Hematopoietic multipotent progenitor cell treated with erythropoietin and hydrocortisone succinate and interleukin-3 and kit ligand, for 17 days (in vitro differentiated cells): ENCODE measurements around the gene FAM174C.
"Not testable (repeated sequence)": the region's sequence is repeated elsewhere in the genome, so short reads cannot be mapped to it uniquely, and the experiment has no call there.

Source experiments
- DNase-seq: peaks from one replicate; pipeline ENCODE4 v3.0.0-alpha.2; 2015; ENCODE audit warnings: low spot score

Gene FAM174C

GRCh38 chr19:1300744-1301490 is 25.6 kb downstream of the FAM174C start:
- DNase-seq, result no peak

GRCh38 chr19:1302533-1303239 is 27.4 kb downstream of the FAM174C start:
- DNase-seq, result no peak

DNA sequence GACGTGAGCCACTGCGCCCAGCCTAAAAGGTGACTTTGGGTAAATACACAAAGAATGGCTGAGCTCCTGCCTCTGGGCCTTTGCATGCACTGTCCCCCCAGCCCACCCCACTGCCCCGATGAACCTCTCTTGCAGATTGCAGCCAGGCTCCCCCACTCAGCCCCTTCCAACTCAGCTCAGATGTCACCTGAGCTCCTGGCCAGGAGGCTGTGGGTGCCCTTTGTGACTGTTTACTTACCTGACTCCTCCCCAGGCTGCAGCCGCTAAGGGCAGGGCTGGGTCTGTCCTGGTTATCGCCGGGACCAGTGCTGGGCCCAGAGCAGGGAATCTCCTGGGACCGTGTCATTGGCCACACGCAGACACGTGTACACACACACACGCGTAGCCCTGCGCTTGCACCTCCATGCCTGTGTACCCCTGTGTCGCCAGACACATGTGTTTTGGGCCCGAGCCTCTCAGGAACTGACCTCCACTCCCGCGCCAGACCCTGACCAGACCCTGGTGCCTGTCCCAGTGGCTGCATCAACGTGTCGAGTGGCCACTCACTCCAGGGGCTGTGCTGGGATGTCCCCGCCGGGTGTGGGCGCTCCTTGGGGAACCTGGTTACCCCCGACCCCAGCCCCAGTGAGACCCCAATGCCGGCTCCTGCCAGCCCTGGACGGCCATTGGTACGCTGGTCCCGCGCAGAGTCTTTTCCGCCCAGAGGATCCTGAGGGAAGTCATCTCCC is 29.0 kb downstream of the FAM174C start:
- no peak for DNase-seq

- DNase-seq, result not testable (repeated sequence)
These were observed 30.0 kb downstream of the FAM174C start for GRCh38 chr19:1305354-1305753.

GRCh38 chr19:1307320-1307719 is 32.0 kb downstream of the FAM174C start:
- DNase-seq, result no peak

GRCh38 chr19:1307755-1308303 is 32.5 kb downstream of the FAM174C start:
- no peak for DNase-seq

- no peak for DNase-seq
These were observed 33.4 kb downstream of the FAM174C start for GRCh38 chr19:1308718-1309117.

- DNase-seq, result no peak
These were observed 34.9 kb downstream of the FAM174C start for GRCh38 chr19:1309977-1310852.

- no peak for DNase-seq
These were observed 35.5 kb downstream of the FAM174C start for GRCh38 chr19:1310853-1311180.

DNA sequence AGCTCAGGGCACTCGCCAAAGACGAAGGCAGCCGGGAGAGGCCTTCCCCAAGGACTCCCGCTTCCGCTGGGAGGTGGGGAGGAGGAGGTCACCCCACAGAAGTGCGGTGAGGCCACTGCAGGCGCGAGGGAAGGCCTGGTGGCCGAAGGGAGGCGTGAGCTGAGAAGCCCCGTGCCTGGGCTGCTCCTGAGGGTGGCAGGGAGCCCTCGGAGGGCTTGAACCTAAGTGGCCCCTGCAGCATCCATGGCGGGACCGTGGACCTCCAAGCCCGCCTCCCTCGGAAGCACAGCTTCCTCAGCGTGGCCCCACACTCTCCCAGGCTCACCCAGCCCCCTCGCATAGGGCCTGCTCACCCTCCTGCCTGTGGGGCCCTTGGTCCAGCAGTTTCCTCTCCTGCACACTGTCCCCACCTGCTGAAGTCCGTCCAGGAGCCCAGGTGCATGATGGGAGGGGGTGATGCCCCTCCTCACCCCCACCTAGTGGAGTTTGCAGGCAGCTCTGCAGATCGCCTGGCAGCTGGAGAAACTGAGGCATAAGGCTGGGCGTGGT is 36.3 kb downstream of the FAM174C start:
- no peak for DNase-seq

- DNase-seq, result no peak
These were observed 37.7 kb downstream of the FAM174C start for GRCh38 chr19:1312767-1313694.

DNA sequence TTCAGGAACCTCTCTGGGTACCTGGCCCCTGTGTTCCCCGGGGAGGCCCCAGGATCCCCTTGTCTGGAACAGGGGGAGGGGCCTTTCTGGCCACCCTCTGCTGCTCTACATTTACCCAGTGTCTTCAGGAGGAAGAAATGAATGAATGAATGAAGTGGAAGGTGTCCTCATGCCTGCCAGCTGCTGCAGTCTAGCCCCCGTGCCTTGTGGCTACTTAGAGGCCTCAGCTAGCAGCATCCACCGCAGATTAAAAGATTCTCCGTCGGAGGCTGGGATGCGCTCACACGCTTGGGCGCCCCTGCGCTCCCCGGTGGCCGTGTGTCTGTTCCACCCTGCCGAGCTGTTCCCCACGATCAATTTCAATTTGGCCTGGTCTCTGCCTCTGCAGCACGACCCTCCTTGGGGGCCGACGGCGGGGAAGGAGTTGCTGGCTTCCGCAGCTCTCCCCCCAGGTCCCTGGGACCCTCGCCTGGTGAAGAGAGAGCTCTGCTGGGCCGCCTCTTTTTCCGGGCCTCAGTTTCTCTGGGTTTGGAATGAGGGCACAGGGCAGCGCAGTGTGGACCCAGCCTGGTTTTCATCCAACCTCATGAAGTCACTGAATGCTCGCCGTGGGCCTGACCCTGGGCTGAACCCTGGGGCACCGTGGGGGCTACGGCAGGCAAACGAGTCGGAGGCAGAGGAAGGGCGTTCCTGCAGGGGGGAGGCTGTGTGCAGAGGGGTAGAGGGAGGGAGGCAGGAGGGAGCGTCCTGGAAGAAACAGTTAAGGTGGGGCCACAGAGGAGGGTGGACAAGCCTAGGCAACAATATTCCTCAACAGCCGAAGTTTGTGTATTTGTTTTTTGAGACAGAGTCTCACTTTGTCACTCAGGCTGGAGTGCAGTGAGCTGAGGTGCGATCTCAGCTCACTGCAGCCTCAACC is 38.6 kb downstream of the FAM174C start:
- no peak for DNase-seq

- DNase-seq, result no peak
These were observed 40.3 kb downstream of the FAM174C start for GRCh38 chr19:1315470-1316166.

GRCh38 chr19:1316466-1316865 is 41.1 kb downstream of the FAM174C start:
- no peak for DNase-seq

- no peak for DNase-seq
These were observed 42.1 kb downstream of the FAM174C start for GRCh38 chr19:1317274-1318003.

DNA sequence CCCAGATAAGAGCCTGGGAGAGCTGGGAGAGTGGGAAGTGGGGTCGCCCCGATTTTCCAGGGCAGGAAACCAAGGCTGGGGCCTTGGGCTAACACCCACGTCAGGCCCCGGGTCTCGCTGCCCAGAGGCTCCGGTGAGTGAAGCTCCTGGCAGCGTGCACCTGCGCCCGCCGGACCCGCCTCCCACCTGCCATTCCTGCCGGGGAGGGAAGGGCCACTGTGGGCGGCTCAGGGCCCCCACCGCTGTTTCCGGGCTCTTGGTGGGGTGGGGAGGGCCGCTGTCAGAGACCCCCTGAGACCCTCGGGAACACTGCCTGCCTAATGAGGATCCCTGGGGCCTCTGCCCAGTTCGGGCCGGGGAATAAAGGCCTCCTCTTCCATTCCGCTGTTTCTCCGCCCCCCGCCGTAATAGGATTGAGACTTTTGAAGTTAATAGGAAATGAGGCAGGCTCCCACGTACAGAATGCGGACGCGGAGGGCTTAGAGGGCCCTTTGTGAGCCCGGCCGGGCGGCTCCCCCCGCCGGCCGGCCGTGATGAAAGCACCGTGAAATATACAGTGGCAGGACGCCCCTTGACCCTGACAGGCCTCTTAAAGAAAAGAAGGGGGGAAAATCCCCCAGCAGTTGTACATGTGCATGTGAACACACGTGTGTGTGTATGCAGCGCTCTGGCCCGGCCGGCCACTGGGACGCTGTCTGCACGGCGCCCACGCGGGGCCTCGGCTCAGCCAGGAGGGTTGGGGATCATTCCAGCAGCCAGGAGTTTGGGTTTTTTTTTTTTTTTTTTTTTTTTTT is 43.5 kb downstream of the FAM174C start:
- DNase-seq, result no peak

DNA sequence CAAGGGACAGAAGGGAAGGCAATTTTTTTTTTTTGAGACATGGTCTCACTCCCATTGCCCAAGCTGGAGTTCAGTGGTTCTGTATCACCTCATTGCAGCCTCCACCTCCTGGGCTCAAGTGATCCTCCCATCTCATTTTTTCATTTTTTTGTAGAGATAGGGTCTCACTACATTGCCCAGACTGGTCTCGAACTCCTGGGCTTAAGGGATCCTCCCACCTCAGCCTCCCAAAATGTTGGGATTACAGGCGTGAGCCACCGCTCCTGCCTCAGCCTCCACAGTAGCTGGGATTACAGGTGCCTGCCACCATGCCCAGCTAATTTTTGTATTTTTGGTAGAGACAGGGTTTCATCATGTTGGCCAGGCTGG is 44.9 kb downstream of the FAM174C start:
- DNase-seq, result not testable (repeated sequence)
